CD4-positive, alpha-beta T cell (primary cell): ENCODE measurements around the gene CASKIN2. TPM values are rescaled to one million over a fixed set of nuclear protein-coding genes. Genes with fewer than 3 reads are reported as not detected.
A peak's percentile ranks its signal among the peaks of the same experiment; 100 is the strongest.

Experiments
- ATAC-seq: fragments of 200-7000 bp; cut with Tn5 transposase; one replicate; pipeline ENCODE4 v1.10.0; 2022; ENCODE audit warnings: mild to moderate bottlenecking; ENCODE audit not compliant: poor library complexity
- CTCF ChIA-PET: fragments of 350-600 bp; sonication (Branson Sonifier 250); formaldehyde crosslinking; loops from one replicate; lab custom pipeline; 2021; ENCODE audit warnings: antibody characterized with exemption, inconsistent platforms; lab: Charles Lee
- POLR2A ChIA-PET: fragments of 350-600 bp; sonication (Branson Sonifier 250); formaldehyde crosslinking; loops from one replicate; lab custom pipeline; 2021; ENCODE audit warnings: antibody characterized with exemption, inconsistent platforms; lab: Charles Lee
- DNase-seq, 14 experiments: peaks; one replicate each; pipeline ENCODE4 v3.0.0-alpha.2; 2013 to 2020; ENCODE audit warnings: mixed read lengths in 2 of 14
- H3K27ac ChIP-seq, 2 donors: one replicate each; pipeline versions ENCODE4 v1.5.1 to v1.7.0; 2013; ENCODE audit warnings: low read length in 2 of 2, low read depth in 1 of 2, mild to moderate bottlenecking in 1 of 2
- H3K27me3 ChIP-seq, 2 experiments: 1 replicate in 1 of 2; 2 replicates in 1 of 2; pipeline versions ENCODE4 v1.6.1 to v1.7.0; 2013; ENCODE audit warnings: low read length in 2 of 2, control low read depth in 1 of 2, mild to moderate bottlenecking in 1 of 2, moderate library complexity in 1 of 2; ENCODE audit not compliant: insufficient read depth in 2 of 2, control insufficient read depth in 1 of 2
- H3K36me3 ChIP-seq: one replicate; pipeline ENCODE4 v1.6.1; 2013; ENCODE audit warnings: low read length, control low read depth; ENCODE audit not compliant: insufficient read depth
- H3K4me1 ChIP-seq: one replicate; pipeline ENCODE4 v1.6.1; 2013; ENCODE audit warnings: low read length, control low read depth; ENCODE audit not compliant: insufficient read depth
- H3K4me3 ChIP-seq: one replicate; pipeline ENCODE4 v1.5.1; 2013; ENCODE audit warnings: mild to moderate bottlenecking, low read length, moderate library complexity
- H3K9me3 ChIP-seq, 2 experiments: 1 replicate in 1 of 2; 2 replicates in 1 of 2; pipeline versions ENCODE4 v1.6.1 to v1.7.0; 2013; ENCODE audit warnings: low read length in 2 of 2, mild to moderate bottlenecking in 2 of 2, control low read depth in 1 of 2, moderate library complexity in 1 of 2; ENCODE audit not compliant: control insufficient read depth in 1 of 2, insufficient read depth in 1 of 2
- H3K27ac Mint-ChIP-seq: one replicate; pipeline ENCODE4 v1.8.0; 2020; ENCODE audit warnings: mixed read lengths
- H3K27me3 Mint-ChIP-seq: one replicate; pipeline ENCODE4 v1.8.0; 2021; ENCODE audit warnings: mixed read lengths
- H3K36me3 Mint-ChIP-seq: one replicate; pipeline ENCODE4 v1.8.0; 2021; ENCODE audit warnings: low read depth, mixed read lengths
- H3K4me1 Mint-ChIP-seq: one replicate; pipeline ENCODE4 v1.8.0; 2021; ENCODE audit warnings: low read depth, mixed read lengths
- H3K4me3 Mint-ChIP-seq: one replicate; pipeline ENCODE4 v1.8.0; 2020; ENCODE audit warnings: mild to moderate bottlenecking, mixed read lengths
- H3K9me3 Mint-ChIP-seq: one replicate; pipeline ENCODE4 v1.8.0; 2020; ENCODE audit warnings: mixed read lengths
- intact Hi-C, 2 experiments: fragments of 100-400 bp; cut with DNase I in 1 of 2; cut with micrococcal nuclease in 1 of 2; formaldehyde crosslinking; loops; one replicate each; pipeline versions ENCODE4 v1.15.1 to v1.9.0; 2023 to 2025; cut with DNase I, micrococcal nuclease
- polyA plus RNA-seq, 2 donors: library from polyadenylated mRNA; unstranded; fragments of 120-200 nt; gene quantifications; one replicate each; pipeline ENCODE4 v1.2.1, GENCODE V29; 2013
- total RNA-seq, 174 experiments: library from RNA in 2 of 174; stranded (reverse) in 2 of 174; gene quantifications; one replicate each; pipeline ENCODE4 v1.2.3 and lab custom pipeline; 2021 to 2026
- TF ChIP-seq, protein P1 (sequence below): fragments of 200-600 bp; IDR thresholded peaks from one replicate; pipeline ENCODE4 v1.8.0; 2022; ENCODE audit warnings: antibody characterized with exemption, mild to moderate bottlenecking

Gene CASKIN2, protein sequence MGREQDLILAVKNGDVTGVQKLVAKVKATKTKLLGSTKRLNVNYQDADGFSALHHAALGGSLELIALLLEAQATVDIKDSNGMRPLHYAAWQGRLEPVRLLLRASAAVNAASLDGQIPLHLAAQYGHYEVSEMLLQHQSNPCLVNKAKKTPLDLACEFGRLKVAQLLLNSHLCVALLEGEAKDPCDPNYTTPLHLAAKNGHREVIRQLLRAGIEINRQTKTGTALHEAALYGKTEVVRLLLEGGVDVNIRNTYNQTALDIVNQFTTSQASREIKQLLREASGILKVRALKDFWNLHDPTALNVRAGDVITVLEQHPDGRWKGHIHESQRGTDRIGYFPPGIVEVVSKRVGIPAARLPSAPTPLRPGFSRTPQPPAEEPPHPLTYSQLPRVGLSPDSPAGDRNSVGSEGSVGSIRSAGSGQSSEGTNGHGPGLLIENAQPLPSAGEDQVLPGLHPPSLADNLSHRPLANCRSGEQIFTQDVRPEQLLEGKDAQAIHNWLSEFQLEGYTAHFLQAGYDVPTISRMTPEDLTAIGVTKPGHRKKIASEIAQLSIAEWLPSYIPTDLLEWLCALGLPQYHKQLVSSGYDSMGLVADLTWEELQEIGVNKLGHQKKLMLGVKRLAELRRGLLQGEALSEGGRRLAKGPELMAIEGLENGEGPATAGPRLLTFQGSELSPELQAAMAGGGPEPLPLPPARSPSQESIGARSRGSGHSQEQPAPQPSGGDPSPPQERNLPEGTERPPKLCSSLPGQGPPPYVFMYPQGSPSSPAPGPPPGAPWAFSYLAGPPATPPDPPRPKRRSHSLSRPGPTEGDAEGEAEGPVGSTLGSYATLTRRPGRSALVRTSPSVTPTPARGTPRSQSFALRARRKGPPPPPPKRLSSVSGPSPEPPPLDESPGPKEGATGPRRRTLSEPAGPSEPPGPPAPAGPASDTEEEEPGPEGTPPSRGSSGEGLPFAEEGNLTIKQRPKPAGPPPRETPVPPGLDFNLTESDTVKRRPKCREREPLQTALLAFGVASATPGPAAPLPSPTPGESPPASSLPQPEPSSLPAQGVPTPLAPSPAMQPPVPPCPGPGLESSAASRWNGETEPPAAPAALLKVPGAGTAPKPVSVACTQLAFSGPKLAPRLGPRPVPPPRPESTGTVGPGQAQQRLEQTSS (N-terminal part only)
- total RNA-seq (under 1 TPM; 0.17 to 0.25 TPM), total RNA-seq (lab: John Stamatoyannopoulos, UW) (0 to 10.4 (median 0.37) reads per million in 172 experiments)
- 0.11 TPM for polyA plus RNA-seq (2013, experiment 1 of 2)
- 0.49 TPM for polyA plus RNA-seq (2013, experiment 2 of 2)

GRCh38 chr17:75515496-75516254 is at the start of gene CASKIN2:
Gene CASKIN2 (minus strand): TSS chr17:75515537. CDS start chr17:75513804, 1,733 bp downstream.
- peak within 1 kb of the TSS; percentile 47 for H3K27ac Mint-ChIP-seq
- Histone ChIP-seq H3K36me3 (peaks cover 13% of the 10 kb centered on the region), H3K27me3 (peaks cover 9 to 10% of the 10 kb centered on the region in 2 experiments), H3K4me1 (peaks cover 44% of the 10 kb centered on the region), H3K4me3 (peak within 1 kb of the TSS; percentile 80), H3K9me3 (peaks cover 0 to 4% of the 10 kb centered on the region in 2 experiments), H3K27ac (no peak within 1 kb of the TSS)
- intact Hi-C loops = loop anchor here (1.0 to 2.0 kb wide), 8 partner anchors 10 to 227 kb away; partner anchors contain the start of genes GRB2 (in 1 of the 2), LLGL2 (in 1 of the 2), SLC25A19 (in 1 of the 2) and TMEM94 (in 1 of the 2)
- POLR2A ChIA-PET = interaction anchor here (0.6 to 3.1 kb wide), 19 partner anchors 10 to 340 kb away, joined by 3 to 57 read pairs (median 7); partner anchors contain the start of genes GGA3, GRB2, LLGL2 and MIF4GD
- H3K4me3 Mint-ChIP-seq = peak within 1 kb of the TSS; percentile 86
- peaks cover 24% of the 10 kb centered on the region for H3K36me3 Mint-ChIP-seq
- ATAC-seq (peak; percentile 52), DNase-seq (peak; percentile 49 to 89 (median 64))
- TF ChIP-seq, protein P1, sequence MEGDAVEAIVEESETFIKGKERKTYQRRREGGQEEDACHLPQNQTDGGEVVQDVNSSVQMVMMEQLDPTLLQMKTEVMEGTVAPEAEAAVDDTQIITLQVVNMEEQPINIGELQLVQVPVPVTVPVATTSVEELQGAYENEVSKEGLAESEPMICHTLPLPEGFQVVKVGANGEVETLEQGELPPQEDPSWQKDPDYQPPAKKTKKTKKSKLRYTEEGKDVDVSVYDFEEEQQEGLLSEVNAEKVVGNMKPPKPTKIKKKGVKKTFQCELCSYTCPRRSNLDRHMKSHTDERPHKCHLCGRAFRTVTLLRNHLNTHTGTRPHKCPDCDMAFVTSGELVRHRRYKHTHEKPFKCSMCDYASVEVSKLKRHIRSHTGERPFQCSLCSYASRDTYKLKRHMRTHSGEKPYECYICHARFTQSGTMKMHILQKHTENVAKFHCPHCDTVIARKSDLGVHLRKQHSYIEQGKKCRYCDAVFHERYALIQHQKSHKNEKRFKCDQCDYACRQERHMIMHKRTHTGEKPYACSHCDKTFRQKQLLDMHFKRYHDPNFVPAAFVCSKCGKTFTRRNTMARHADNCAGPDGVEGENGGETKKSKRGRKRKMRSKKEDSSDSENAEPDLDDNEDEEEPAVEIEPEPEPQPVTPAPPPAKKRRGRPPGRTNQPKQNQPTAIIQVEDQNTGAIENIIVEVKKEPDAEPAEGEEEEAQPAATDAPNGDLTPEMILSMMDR = peak; percentile 88
- H3K4me1 Mint-ChIP-seq = peaks cover 27% of the 10 kb centered on the region
- H3K27me3 Mint-ChIP-seq = no peaks in the 10 kb centered on the region
- CTCF ChIA-PET = interaction anchor here (0.8 to 2.1 kb wide), 9 partner anchors 9 to 246 kb away, joined by 3 to 26 read pairs (median 4); partner anchors contain the start of genes GRB2, LLGL2, MIF4GD and SLC25A19
- H3K9me3 Mint-ChIP-seq = no peaks in the 10 kb centered on the region

DNA sequence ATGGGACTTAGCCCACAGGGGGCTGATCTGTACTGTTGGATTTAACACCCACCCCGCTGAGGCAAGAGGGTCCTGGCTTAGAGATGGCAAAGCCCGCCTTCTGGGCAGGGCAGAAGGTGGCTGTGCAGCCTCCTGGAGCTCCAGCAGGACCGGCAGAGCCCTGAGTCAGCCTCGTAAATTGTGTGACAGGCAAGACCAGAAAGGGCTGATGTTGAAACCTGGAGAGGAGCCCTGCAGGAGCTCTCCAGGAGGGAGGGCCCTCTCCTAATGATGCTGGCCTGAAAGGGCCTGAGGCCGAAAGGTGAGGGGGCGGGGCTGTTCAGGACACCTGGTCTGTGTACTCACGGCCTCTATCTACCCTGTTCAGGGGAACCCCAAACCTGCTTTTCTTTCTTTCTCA is 49.7 kb upstream of the CASKIN2 start:
- ATAC-seq = no peak
- Histone ChIP-seq H3K27me3 (no peaks in the 10 kb centered on the region), H3K27ac (no peak overlapping the region), H3K4me3 (no peak overlapping the region), H3K36me3 (peaks cover 42% of the 10 kb centered on the region), H3K4me1 (no peaks in the 10 kb centered on the region), H3K9me3 (no peaks in the 10 kb centered on the region)
- Mint-ChIP-seq H3K36me3 (peaks cover 19% of the 10 kb centered on the region), H3K9me3 (no peaks in the 10 kb centered on the region), H3K27me3 (no peaks in the 10 kb centered on the region), H3K27ac (no peak overlapping the region), H3K4me1 (no peaks in the 10 kb centered on the region), H3K4me3 (no peak overlapping the region)
- DNase-seq = no peak
- TF ChIP-seq, protein P1 = no peak
- intact Hi-C loops = no loop called here
- ChIA-PET POLR2A (no interaction called here), CTCF (no interaction called here)
